Hepatocyte (in vitro differentiated cells): Measurements from ENCODE around the gene HLA-E.

Source experiments
- CTCF ChIP-seq: fragments of 200-600 bp; sonication (generic); IDR thresholded peaks from 2 replicates; pipeline ENCODE4 v1.5.1; 2016; ENCODE audit warnings: antibody characterized with exemption, mild to moderate bottlenecking; ENCODE audit not compliant: poor library complexity
- EZH2 ChIP-seq: fragments of 200-600 bp; sonication (generic); IDR thresholded peaks from 2 replicates; pipeline ENCODE4 v1.6.1; 2016; ENCODE audit warnings: antibody characterized with exemption, mild to moderate bottlenecking, borderline replicate concordance

GRCh38 chr6:30487926-30488325 is 1.4 kb upstream of the HLA-E start:
- TF ChIP-seq CTCF (no peak), EZH2 (no peak)
